Lung microvascular endothelial cell (primary cell): ENCODE measurements around the gene PARP16. TPM values are rescaled to one million over a fixed set of nuclear protein-coding genes. Genes with fewer than 3 reads are reported as not detected.
A peak's percentile ranks its signal among the peaks of the same experiment; 100 is the strongest.
"Not testable (repeated sequence)": the region's sequence is repeated elsewhere in the genome, so short reads cannot be mapped to it uniquely, and the experiment has no call there.

ENCODE experiments used
- DNase-seq, 2 donors: peaks; one replicate each; pipeline versions ENCODE4 v3.0.0 to v3.0.0-alpha.2; 2010; ENCODE audit warnings: low read depth in 2 of 2
- total RNA-seq: library from RNA; depleted of rRNA; stranded (reverse); fragments of >200 nt; gene quantifications from 2 replicates; pipeline ENCODE4 v1.2.1, GENCODE V29; 2014

The PARP16 gene
- total RNA-seq, 1 donor from 2014 or later = 2.2 TPM

- DNase-seq = peak in 1 of 2 donors; percentile 51
These were observed 41.4 kb downstream of the PARP16 start for GRCh38 chr15:65245096-65245856.

GRCh38 chr15:65244638-65245037, 42.0 kb downstream of the PARP16 start:
- no peak for DNase-seq

GRCh38 chr15:65236443-65236842, 50.2 kb downstream of the PARP16 start:
- not testable (repeated sequence) for DNase-seq

GRCh38 chr15:65233696-65234095, 53.0 kb downstream of the PARP16 start:
- no peak for DNase-seq

- DNase-seq = no peak
These were observed 54.2 kb downstream of the PARP16 start for GRCh38 chr15:65232520-65232919.

- no peak for DNase-seq
These were observed 55.4 kb downstream of the PARP16 start for GRCh38 chr15:65231306-65231705.

GRCh38 chr15:65226901-65227300, 59.8 kb downstream of the PARP16 start:
- not testable (repeated sequence) for DNase-seq

- no peak for DNase-seq
These were observed 60.5 kb downstream of the PARP16 start for GRCh38 chr15:65226221-65226620.

GRCh38 chr15:65223996-65224395, 62.7 kb downstream of the PARP16 start:
- DNase-seq = no peak

- peak; percentile 8 to 34 for DNase-seq
These were observed 63.8 kb downstream of the PARP16 start for GRCh38 chr15:65222891-65223290.

- no peak for DNase-seq
These were observed 65.0 kb downstream of the PARP16 start for GRCh38 chr15:65221697-65222096.

GRCh38 chr15:65219137-65219536, 67.5 kb downstream of the PARP16 start:
- no peak for DNase-seq

GRCh38 chr15:65217526-65218482, 68.9 kb downstream of the PARP16 start:
- DNase-seq = peak in 1 of 2 donors; percentile 14

- no peak for DNase-seq
These were observed 71.2 kb downstream of the PARP16 start for GRCh38 chr15:65215496-65215895.

- no peak for DNase-seq
These were observed 72.7 kb downstream of the PARP16 start for GRCh38 chr15:65214010-65214409.

GRCh38 chr15:65213241-65213640, 73.4 kb downstream of the PARP16 start:
- DNase-seq = no peak

GRCh38 chr15:65212097-65212496, 74.6 kb downstream of the PARP16 start:
- peak; percentile 9 to 33 for DNase-seq

GRCh38 chr15:65211482-65211982, 75.2 kb downstream of the PARP16 start:
- peak in 1 of 2 donors; percentile 9 for DNase-seq

GRCh38 chr15:65210770-65211481, 75.8 kb downstream of the PARP16 start, which contains the start of gene CILP:
CILP (minus strand) TSS chr15:65211473; CDS start chr15:65209755, 1,718 bp downstream.
- DNase-seq = no peak

GRCh38 chr15:65209701-65210643, 76.7 kb downstream of the PARP16 start:
- DNase-seq = no peak
